Right lobe of liver (tissue), 4 donors: ENCODE results near the gene CHD9NB.

ENCODE experiments used
- CTCF ChIP-seq, 4 donors: fragments of 200-600 bp in 3 of 4; fragments of 450-650 bp in 1 of 4; IDR thresholded peaks; one replicate each; pipeline versions ENCODE4 v1.5.1 to v1.8.0; 2016 to 2022; ENCODE audit warnings: antibody characterized with exemption in 4 of 4, mild to moderate bottlenecking in 2 of 4
- POLR2A ChIP-seq: fragments of 450-650 bp; IDR thresholded peaks from one replicate; pipeline ENCODE4 v1.6.1; 2017; ENCODE audit warnings: antibody characterized with exemption, mild to moderate bottlenecking
- donor health status: DM: no; HTN: no; CAD: no.
- donor health status: DM: no; HTN: no; CAD: no.
- donor health status: DM: no; HTN: yes; CAD: no.

- TF ChIP-seq CTCF (IDR thresholded peaks at IDR 0.05) (no peak), POLR2A (no peak)
These were observed 46.0 kb upstream of the CHD9NB start for GRCh38 chr16:53098526-53099317.
